Mesothelial cell of epicardium (in vitro differentiated cells): ENCODE measurements around the gene NCAM1. TPM values are rescaled to one million over a fixed set of nuclear protein-coding genes. Genes with fewer than 3 reads are reported as not detected.

Source experiments
- DNase-seq, 2 experiments: peaks; one replicate each; pipeline ENCODE4 v3.0.0; 2021; ENCODE audit warnings: low spot score in 2 of 2; ENCODE audit not compliant: unreplicated experiment in 2 of 2
- H3K27ac Mint-ChIP-seq: 2 replicates; pipeline ENCODE4 v1.8.0; 2021; ENCODE audit warnings: mixed read lengths
- H3K27me3 Mint-ChIP-seq: 2 replicates; pipeline ENCODE4 v1.8.0; 2021; ENCODE audit warnings: low read depth, mixed read lengths
- H3K36me3 Mint-ChIP-seq: 2 replicates; pipeline ENCODE4 v1.8.0; 2021; ENCODE audit warnings: mixed read lengths
- H3K4me1 Mint-ChIP-seq: 2 replicates; pipeline ENCODE4 v1.8.0; 2021; ENCODE audit warnings: mixed read lengths
- H3K4me3 Mint-ChIP-seq: 2 replicates; pipeline ENCODE4 v1.8.0; 2021; ENCODE audit warnings: mild to moderate bottlenecking, moderate library complexity, mixed read lengths
- H3K9me3 Mint-ChIP-seq: 2 replicates; pipeline ENCODE4 v1.8.0; 2021; ENCODE audit warnings: mixed read lengths
- total RNA-seq: library from RNA; stranded (reverse); gene quantifications from 3 replicates; pipeline ENCODE4 v1.2.1, GENCODE V29; 2021
- TF ChIP-seq, protein P1 (sequence below): fragments of 200-600 bp; sonication (generic); IDR thresholded peaks from one replicate; pipeline ENCODE4 v1.5.0; 2021; ENCODE audit warnings: antibody characterized with exemption; ENCODE audit not compliant: unreplicated experiment

Gene NCAM1
- total RNA-seq, 1 donor from 2014 or later = 139 TPM

DNA sequence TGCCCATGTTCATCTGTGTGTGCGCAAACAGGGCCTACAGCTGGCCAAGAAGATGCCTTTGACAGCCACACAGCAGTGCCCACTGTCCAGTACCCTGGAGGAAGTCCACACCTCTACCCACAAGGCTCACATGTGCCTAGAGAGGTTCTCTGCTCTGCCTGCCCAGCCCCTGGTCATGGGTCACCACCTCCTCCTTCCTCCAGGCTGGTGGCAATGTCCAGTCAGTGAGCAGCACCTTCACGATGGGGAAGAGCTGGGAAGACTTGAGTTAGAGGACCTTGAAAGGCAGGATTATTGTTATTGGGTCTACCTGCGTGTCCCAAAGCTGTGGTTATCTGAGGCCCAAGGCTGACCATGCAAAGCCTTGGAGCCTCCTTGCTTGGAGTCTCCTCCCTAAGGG is 324.8 kb downstream of the NCAM1 start:
- Mint-ChIP-seq H3K27me3 (no peaks in the 10 kb centered on the region), H3K4me1 (peaks cover 1% of the 10 kb centered on the region), H3K36me3 (no peaks in the 10 kb centered on the region), H3K4me3 (no peak overlapping the region), H3K27ac (no peak overlapping the region), H3K9me3 (no peaks in the 10 kb centered on the region)
- no peak for DNase-seq
- TF ChIP-seq, protein P1, sequence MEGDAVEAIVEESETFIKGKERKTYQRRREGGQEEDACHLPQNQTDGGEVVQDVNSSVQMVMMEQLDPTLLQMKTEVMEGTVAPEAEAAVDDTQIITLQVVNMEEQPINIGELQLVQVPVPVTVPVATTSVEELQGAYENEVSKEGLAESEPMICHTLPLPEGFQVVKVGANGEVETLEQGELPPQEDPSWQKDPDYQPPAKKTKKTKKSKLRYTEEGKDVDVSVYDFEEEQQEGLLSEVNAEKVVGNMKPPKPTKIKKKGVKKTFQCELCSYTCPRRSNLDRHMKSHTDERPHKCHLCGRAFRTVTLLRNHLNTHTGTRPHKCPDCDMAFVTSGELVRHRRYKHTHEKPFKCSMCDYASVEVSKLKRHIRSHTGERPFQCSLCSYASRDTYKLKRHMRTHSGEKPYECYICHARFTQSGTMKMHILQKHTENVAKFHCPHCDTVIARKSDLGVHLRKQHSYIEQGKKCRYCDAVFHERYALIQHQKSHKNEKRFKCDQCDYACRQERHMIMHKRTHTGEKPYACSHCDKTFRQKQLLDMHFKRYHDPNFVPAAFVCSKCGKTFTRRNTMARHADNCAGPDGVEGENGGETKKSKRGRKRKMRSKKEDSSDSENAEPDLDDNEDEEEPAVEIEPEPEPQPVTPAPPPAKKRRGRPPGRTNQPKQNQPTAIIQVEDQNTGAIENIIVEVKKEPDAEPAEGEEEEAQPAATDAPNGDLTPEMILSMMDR = no peak

GRCh38 chr11:113286509-113287497 is 325.6 kb downstream of the NCAM1 start:
- DNase-seq = no peak

GRCh38 chr11:113287801-113288200 is 326.6 kb downstream of the NCAM1 start:
- Mint-ChIP-seq H3K4me3 (no peak overlapping the region), H3K27me3 (no peaks in the 10 kb centered on the region), H3K36me3 (no peaks in the 10 kb centered on the region), H3K9me3 (no peaks in the 10 kb centered on the region), H3K4me1 (peaks cover 1% of the 10 kb centered on the region), H3K27ac (no peak overlapping the region)
- DNase-seq = no peak
- TF ChIP-seq, protein P1 = no peak

More at GRCh38 chr11:113286509-113287497, 325.6 kb downstream of the NCAM1 start:
- Mint-ChIP-seq H3K27me3 (no peaks in the 10 kb centered on the region), H3K27ac (no peak overlapping the region), H3K36me3 (no peaks in the 10 kb centered on the region), H3K4me1 (peaks cover 1% of the 10 kb centered on the region), H3K9me3 (no peaks in the 10 kb centered on the region), H3K4me3 (no peak overlapping the region)
- TF ChIP-seq, protein P1 = no peak

GRCh38 chr11:113288286-113288863 is 327.2 kb downstream of the NCAM1 start:
- H3K9me3 Mint-ChIP-seq = no peaks in the 10 kb centered on the region
- no peak overlapping the region for H3K27ac Mint-ChIP-seq
- peaks cover under 1% of the 10 kb centered on the region for H3K27me3 Mint-ChIP-seq
- H3K4me3 Mint-ChIP-seq = no peak overlapping the region
- no peak for DNase-seq
- no peaks in the 10 kb centered on the region for H3K36me3 Mint-ChIP-seq
- TF ChIP-seq, protein P1 = no peak
- peaks cover 1% of the 10 kb centered on the region for H3K4me1 Mint-ChIP-seq

GRCh38 chr11:113289431-113290187 is 328.4 kb downstream of the NCAM1 start:
- TF ChIP-seq, protein P1 = peak; percentile 89
- no peak overlapping the region for H3K4me3 Mint-ChIP-seq
- no peaks in the 10 kb centered on the region for H3K9me3 Mint-ChIP-seq
- peaks cover 3% of the 10 kb centered on the region for H3K27me3 Mint-ChIP-seq
- DNase-seq = peak; percentile 45 to 82
- no peak overlapping the region for H3K27ac Mint-ChIP-seq
- H3K36me3 Mint-ChIP-seq = no peaks in the 10 kb centered on the region
- peaks cover 1% of the 10 kb centered on the region for H3K4me1 Mint-ChIP-seq
